HG03039 (cell line): ENCODE measurements around the gene BABAM2.
"Not testable (repeated sequence)": the region's sequence is repeated elsewhere in the genome, so short reads cannot be mapped to it uniquely, and the experiment has no call there.

ENCODE experiments used
- ATAC-seq: cut with Tn5 transposase; IDR thresholded peaks from one replicate; pipeline ENCODE4 v1.9.1; 2021; ENCODE audit warnings: mild to moderate bottlenecking, moderate library complexity; ENCODE audit not compliant: unreplicated experiment

Gene BABAM2

DNA sequence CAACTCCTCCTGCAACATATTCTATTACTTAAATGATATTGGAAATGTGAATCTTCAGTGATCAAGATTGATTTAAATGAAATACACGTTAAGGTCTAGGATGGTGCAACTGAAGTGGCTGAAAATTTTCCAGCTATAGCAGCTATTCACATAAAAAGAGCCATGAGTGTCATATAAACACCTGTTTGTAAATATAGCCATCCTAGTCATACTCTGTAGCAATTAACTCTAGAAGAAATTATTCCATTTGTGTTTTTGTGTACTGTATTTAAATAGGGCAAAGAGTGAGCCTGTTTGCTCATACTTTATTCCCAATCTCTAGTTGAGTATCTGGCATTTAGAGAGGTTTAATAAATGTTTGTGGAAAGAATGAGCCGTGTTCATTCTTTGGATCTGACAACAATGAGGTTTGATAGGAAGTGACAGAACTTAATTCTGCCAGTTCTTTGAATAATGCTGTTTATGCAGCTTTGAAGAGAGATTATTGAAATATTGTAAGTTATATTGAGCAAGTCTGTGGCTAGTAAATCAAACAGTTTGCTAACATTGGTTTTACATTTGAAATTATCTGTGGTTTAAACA is 49.7 kb downstream of the BABAM2 start:
- ATAC-seq = no peak

- ATAC-seq = no peak
These were observed 50.5 kb downstream of the BABAM2 start for GRCh38 chr2:27940982-27941381.

DNA sequence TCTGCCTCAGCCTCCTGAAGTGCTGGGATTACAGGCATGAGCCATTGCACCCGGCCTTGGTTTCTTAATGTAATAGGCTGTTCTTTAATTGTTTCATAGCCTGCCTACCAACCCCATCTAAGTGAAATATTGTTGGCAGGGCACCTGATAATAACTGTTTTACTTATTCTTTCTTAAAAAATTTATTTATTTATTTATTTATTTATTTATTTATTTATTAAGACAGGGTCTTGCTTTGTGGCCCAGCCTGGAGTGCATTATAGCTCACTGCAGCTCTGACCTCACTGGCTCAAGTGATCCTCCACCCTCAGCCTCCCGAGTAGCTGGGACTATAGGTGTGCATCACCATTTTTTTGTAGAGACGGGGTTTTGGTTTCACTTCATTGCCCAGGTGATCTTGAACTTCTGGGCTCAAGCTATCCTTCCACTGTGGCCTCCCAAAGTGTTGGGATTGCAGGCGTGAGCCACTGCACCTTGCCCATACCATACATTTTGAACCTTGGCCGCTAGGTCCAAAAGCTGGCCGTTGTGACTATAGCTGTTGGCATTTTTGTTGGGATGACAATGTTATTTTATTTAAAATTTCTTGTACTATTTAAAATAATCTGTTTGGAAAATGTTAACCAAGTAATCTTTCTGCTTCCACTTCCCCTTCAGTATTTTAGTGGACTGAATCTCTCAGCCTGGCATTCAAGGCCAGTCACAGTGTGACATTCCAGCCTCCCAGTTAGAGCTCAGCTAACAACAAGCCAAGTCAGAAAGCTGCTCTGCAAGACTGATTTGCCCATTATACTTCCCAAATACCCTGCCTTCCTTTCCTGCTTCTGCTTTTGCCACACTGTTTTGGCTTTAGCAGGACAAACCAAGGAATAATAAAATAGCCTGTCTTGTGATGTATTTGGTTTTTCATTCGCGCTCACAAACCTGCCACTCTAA is 52.4 kb downstream of the BABAM2 start:
- no peak for ATAC-seq

- ATAC-seq = no peak
These were observed 56.1 kb downstream of the BABAM2 start for GRCh38 chr2:27946530-27947060.

DNA sequence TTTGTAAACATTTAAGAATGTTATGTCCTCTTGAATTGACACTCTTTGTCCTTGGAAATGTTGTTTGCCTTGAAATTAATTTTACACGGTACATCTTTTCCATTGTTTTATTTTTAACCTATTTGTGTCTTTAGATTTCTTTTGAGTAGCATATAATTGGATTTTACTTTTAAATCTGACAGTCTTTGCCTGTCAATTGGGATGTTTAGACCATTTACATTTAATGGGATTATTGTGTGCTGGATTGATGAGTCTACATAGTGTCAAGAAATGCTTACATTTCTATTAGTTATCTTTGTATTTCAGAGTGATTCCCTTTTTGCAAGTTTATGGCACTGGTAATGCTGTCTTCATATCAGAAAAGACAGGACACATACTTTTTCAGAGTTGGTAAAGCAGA is 61.5 kb downstream of the BABAM2 start:
- no peak for ATAC-seq

GRCh38 chr2:27953077-27953476 is 62.5 kb downstream of the BABAM2 start:
- ATAC-seq = no peak

DNA sequence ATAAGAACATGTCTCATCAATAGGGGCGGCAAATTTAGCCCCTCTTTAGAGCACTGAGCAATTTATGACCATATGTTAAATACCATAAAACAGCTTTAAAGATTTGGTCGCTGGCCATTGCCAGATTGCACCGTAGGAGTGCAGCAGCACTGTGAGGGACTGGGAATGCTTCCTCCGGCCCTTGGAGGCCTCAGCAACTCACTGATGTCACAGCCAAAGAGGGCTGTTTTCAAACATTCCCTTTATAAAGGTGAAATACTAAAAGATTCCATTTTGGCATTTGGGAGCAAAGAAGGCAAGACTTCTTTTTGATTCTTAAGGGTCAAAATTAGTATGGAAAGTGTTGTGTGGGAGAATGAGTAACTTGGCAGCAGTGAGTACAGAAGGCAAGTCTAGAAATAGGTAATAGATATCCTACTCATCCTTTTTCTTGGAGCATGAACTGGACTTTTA is 63.7 kb downstream of the BABAM2 start:
- ATAC-seq = no peak

- no peak for ATAC-seq
These were observed 64.3 kb downstream of the BABAM2 start for GRCh38 chr2:27954771-27955383.

DNA sequence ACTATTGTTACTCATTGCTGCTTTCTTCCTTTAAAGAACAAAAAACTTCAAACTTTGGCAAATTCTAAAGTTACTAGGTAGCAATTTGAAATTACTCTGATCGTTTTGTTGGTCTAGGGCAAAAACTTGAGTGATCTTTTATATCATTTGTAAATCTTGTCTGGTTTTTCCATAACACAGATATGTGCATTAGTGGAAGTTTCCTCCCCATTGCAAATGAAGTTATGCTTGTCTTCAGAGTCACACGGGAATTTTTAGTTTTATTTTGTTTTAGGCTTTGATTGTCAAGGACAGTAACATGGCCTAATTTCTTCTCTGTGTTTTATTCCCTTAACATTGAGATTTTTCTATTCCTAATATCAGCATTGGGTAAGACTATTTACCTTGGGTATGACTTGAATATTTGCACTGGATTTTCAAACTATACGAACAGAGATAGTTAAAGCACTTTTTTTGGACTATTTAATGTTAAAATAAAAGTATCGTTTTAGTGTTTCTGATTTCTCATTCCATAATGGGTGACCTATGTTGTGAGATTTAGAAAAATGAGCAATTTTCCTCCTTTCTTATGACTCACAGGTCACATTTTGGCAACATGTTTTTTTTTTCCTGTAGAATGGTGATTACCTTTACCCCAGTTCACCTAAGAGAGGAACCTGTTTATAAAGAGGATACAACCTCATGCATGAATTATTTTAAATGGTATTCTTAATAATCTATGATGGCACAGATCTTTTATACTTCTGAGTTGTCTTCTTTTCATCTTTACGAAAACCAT is 65.0 kb downstream of the BABAM2 start:
- ATAC-seq = no peak

DNA sequence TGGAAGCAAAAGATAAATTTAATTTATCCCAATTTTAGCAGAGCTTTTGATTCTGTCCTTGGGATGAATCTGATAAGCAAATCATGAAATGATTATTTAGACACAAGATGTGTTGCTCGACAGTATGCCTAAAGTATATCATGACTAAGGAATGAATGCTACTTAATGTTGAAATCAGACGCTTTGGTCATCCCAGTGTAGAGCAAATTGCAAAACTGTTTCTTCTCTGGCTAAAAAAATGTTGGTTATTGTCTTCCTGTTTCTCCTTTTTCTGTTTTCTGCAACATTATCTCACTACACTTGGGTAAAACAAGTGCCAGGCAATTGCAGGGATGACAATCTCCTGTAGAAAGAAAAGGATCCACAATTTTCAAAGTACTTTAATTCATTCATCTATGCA is 66.4 kb downstream of the BABAM2 start:
- ATAC-seq = no peak

DNA sequence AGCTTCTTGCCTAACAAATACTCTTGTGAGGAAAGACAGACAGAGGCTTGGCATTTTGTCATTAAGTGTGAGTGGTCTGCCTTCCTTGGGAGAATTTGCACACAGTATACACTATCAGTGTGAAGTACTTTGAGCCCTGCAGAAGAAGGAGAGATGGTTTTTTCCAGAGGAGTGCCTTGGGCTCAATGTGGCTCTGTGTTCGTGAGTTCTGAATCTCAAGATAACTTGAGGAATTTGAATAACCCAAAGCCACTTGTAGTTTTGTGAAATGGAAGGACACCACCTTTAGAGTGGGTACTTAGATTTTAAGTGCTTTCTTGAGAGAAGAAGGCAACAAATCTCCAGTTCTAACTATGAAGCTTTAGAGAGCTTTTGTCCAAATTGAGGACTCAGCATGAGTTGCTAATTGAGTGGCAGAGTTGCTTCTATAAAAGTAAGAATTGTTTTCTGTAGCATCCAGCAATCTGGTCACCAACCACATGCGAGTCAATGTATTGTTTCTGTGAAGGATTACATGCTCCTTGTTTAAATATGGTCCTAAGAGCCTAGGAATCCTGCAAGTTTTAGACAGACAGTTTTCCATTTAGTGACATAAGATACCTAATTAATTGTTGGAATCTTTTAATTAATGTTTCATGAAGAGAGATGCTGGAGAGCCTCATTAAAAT is 68.3 kb downstream of the BABAM2 start:
- ATAC-seq = no peak

DNA sequence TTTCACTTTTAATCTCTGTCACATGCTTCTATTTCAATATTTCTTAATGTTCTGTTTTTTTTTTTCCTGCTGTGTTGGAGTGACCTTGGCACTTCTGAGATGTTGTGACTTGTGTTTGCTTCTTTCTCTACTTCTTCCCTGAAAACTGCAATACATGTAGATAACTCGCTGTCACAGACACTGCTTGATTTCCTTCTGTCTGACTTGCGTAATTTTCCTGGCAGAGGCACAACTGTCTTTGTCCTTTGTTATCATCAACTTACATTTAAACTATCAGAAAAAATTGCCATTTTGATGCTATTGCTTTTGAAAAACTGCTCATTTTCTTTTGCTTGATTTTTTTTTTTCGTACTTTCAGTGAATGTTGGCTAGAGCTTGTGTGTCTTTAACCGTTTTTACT is 69.0 kb downstream of the BABAM2 start:
- ATAC-seq = no peak

- no peak for ATAC-seq
These were observed 69.8 kb downstream of the BABAM2 start for GRCh38 chr2:27960237-27960912.

- no peak for ATAC-seq
These were observed 71.5 kb downstream of the BABAM2 start for GRCh38 chr2:27962006-27962405.

- no peak for ATAC-seq
These were observed 72.9 kb downstream of the BABAM2 start for GRCh38 chr2:27963472-27963871.

DNA sequence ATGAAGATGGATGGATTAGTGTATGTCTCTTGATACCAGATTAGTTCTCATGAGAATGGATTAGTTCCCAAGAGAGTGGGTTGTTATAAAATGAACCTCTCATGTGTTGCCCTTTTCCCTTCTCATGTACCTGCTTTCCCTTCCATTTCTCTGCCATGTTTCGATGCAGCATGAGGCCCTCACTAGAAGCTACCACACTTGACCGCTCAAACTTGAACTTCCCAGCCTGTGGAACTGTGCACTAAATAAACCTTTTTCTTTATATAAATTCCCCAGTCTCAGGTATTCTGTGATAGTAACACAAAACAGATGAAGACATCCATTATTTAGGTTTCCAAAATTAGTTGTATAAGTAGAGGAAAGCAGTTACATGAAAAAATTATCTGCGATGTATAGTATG is 73.5 kb downstream of the BABAM2 start:
- ATAC-seq = no peak

DNA sequence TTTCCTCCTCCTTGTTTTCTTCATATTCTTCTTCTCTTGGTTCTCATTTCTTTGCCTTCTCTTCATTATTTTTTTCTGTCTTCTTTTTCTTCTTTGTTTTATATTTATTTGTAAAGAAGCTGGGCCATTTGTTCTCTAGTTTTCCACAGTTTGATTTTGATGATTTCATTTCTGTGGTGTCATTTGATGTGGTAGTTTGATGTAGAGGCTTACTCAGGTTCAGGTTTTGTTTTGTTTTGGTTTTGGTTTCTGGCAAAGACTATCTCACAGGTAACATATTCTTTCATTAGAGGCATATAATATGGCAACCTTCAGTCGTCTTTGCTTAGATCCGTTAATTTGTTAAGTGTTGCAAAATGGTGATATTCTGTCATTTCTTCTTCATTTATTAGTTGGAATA is 75.3 kb downstream of the BABAM2 start:
- no peak for ATAC-seq

DNA sequence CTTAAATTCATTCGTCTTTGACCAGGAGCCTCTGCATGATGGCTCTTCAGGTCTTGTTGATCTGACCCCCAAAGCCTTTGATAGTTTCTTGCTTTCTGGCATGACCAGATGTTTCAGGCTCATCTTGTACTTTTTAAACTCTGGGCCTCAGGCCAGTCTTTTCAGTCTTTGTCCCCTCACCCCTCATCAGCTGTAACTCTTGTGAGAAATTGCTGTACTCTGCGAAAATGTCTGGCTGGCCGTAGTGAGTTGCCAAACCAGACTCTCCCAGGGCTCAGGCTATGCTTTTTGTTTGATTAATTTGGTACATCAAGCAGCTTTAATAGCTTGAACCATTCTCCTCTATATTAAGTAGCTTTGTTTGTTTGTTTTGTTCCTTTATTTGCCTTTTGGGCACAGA is 75.9 kb downstream of the BABAM2 start:
- no peak for ATAC-seq

DNA sequence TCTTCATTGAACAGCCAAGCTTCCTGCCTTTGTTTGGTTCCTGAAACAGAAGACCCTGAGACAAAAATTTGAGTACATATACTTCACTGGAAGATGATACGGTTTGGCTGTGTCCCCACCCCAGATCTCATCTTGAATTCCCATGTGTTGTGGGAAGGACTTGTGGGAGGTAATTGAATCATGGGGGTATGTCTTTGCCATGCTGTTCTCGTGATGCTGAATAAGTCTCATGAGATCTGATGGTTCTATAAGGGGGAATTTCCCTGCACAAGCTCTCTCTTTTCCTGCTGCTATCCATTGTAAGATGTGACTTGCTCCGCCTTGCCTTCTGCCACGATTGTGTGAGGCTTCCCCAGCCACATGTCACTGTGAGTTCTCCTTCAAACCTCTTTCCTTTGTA is 76.5 kb downstream of the BABAM2 start:
- ATAC-seq = no peak

DNA sequence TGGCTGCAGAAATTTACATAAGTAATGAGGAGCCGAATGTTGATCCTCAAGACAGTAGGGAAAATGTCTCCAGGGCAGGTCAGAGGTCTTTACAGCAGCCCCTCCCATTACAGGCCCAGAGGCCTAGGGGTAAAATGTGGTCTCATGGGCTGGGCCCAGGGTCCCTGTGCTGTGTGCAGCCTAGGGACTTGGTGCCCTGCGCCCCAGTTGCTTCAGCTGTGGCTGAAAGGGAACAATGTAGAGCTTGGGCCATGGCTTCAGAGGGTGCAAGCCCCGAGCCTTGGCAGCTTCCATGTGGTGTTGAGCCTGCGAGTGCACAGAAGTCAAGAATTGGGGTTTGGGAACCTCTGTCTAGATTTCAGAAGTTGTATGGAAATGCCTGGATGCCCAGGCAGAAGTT is 77.5 kb downstream of the BABAM2 start:
- ATAC-seq = not testable (repeated sequence)
